HTR-8/SVneo (cell line): ENCODE data around the gene B3GALT6.
"Not testable (repeated sequence)": the region's sequence is repeated elsewhere in the genome, so short reads cannot be mapped to it uniquely, and the experiment has no call there.

Source experiments
- DNase-seq: peaks from one replicate; pipeline ENCODE4 v3.0.0; 2011; ENCODE audit warnings: low spot score, mixed read lengths; ENCODE audit not compliant: insufficient read length
- FAIRE-seq: peaks from 2 replicates; lab custom pipeline; 2011; peaks lifted over from hg19 to GRCh38; lab: Jason Lieb, UNC

B3GALT6 gene

DNA sequence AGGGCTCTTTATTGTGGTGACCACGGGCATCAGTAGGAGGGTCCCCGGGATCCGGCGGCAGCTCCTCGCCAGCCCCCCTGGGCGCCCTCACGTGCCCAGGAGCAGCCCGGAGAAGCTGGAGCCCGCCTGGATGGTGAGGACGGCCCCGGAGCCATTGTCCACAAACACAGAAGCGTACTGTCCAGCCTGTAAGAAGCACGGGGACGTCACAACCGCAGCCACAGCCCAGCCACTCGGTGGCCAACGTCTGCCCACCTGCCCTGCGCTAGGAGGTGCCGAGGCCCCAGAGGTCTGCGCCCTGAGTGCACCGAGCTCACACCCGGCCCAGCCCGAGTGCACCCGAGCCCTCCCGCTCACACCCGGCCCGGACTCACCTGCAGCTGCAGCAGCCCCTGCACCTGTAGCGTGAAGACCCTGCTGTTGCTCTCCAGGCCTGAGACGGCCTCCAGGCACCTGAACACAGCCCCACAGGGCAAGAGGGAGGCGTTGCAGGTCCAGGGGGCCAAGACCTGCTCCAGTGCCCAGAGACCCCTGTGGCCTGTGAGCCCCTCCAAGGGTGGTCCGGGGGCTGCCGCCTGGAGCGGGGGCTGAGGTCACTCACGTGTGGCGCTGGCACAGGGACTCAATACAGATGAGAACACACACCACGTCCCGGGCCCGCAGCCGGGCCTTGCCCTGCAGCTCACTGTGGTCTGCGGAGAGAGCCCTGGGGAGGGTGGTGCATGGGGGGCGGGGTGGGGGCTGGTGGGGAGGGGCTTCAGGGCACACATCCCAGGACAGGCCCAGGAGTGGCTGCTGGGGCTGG lies 10.6 kb downstream of the B3GALT6 start:
- FAIRE-seq = no peak
- DNase-seq = no peak

DNA sequence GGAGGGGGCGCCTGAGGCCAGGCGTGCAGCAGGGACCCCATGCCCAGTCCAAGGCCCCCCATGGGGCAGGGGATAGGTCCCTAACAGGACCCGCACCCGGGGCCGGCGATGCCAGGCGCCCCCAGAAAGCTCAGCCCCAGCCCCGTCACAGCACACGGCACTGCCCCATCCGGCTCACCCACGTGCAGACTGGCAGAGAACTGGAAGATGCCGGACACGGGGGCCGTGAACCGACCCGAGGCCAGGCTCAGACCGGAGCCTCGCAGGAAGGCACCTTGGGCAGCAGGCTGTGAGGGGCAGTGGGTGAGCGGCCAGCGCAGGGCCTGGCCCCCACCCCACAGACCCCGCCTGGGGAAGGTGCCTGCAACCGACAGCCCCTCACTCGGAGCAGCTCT lies 11.2 kb downstream of the B3GALT6 start:
- FAIRE-seq (no peak), DNase-seq (no peak)

DNA sequence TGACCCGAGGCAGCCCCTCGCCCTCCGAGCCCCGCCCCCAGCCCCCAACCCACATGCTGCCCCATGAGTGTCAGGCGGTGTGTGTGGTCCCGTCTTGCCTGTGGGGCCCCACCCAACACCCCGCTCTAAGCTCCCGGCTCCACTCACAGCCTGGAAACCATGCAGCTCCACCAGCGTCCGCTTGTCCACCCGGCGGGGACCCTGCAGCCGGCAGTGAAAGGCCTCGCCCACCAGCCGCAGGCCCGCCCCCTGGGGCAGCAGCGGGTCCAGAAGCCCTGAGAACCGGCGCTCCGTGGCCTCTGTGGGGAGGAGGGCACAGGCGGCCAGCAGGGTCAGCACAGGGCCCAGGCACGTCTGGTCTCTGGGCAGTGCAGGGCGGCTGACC lies 11.8 kb downstream of the B3GALT6 start:
- no peak for DNase-seq
- no peak for FAIRE-seq

DNA sequence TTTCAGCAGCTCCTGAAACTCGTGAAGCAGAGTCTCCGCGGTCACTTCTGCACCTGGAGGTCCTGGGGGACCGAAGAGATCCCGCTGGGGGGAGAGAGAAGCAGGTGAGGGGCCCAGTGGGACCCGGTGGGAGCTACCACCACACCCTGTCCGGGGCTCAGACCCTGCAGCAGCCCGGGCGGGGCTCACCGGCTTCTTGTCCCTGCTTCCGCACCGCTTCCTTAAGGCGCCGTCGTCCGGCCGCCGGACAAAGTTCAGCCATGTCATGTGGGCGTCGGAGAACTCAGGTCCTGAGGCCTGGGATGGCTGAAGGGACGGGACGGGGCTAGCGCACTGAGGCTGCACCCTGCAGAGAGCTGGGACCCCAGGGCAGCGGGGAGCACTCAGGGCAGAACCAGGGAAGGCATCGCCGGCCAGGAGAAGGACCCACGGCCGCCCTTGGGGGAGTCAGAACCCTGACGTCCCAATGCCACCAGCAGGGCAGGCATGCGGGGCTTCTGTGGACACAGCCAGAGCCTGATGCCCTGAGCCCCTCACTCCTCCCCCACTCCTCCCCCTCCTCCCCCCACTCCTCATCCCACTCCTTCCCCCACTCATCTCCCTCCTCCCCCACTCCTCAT lies 12.3 kb downstream of the B3GALT6 start:
- no peak for DNase-seq
- no peak for FAIRE-seq

DNA sequence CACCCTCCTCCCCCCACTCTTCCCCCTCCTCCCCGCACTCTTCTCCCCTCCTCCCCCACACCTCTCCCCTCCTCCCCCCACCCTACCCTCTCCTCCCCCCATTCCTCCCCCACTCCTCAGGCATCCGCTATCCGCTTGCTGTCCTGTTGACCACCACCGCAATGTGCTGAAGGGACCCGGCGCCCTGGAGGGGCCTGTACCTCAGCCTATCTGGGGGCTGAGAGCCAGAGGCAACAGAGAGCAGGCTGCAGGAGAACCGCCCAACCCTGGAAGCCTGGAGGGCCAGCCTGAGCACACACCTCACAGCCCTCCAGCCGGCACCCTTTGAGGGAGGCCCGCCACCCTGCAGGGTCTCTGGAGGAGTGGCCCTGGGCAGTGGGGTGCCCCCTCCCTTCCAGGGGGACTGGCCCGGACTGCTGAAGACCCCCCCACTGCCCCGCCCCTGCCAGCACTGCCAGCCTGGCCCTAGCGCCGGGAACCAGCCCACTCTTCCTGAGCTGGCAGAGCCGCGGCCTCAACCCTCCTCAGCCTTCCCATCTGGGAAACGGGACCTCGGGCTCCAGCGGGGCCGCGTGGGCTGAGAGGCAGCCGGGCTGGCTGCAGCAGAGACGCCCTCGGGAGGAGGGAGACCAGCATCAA lies 13.3 kb downstream of the B3GALT6 start:
- FAIRE-seq (no peak), DNase-seq (no peak)

DNA sequence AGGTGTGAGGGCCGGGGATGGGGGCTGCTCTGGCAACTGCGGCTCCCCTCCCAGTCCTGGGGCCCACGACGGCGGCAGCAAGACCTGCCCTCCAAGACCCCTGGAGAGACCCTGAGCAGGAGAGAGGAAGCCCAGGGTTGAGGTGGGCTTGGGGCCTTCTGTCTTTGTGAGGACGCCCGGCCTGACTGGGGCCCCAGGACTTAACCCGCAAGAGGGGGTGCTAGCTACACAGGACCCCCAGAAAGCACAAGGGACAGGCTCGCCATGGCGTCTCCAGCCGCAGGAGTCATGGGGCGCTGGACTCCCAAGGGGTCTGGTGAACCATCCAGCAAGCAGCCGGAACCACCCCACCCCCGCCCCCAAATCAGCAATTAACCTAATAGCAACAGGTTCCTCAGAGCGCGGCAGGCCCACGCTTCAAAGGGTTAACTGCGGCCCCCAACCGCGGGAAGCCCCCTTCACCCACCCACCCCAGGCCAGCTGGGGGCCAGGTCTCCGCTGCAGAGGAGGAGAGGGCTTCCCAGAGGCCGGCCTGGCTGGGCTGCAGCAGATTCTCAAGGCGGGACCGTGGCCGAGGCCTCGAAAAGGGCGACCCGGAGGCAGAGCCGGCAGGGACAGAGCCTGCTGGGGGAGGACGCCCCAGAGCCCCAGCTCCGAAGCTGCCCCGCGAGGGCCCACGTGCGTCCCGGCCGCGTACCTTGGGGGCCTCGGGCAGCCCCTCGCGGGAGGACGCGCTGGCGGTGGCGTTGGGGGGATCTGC lies 14.0 kb downstream of the B3GALT6 start:
- FAIRE-seq = no peak
- DNase-seq = no peak

DNA sequence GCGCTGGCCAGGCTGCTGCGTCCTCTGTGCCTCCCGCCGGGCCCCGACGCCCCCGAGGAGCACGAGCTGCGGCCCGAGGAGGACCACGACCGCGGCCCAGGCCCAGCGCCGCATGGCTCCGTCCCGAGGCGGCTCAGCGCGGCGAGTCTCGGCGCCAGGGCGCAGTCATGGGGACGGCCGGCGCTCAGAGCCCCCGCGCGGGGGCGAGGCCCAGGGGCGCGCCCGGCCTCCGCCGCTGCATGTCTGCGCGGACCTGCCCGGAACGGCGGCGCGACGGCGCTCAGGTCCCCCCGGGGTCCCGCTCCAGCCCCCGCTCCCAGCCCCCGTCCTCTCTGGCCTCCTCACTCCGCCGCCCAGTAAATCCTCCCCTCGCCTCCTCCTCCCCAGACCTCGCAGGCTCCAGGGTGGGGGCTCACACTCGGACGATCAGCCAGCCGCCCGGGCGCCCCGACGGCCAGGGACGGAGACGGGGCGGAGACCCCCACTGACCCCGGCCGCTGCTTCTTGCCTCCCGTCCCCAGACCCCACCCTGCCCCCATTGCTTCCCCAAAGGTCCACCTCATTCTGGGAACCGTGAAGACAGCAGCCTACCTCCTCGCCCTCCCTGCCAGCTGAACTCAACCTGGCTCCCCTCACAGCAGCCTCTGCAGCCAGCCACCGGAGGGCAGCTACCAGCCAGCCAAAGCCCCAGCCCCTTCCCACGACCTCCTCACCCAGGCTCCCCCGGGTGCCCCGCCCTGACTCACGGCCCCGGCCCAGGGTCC lies 14.7 kb downstream of the B3GALT6 start, which contains the start of gene C1QTNF12:
Gene C1QTNF12, minus strand, starts transcription at position 146 of the 764 bp plus-strand sequence. Its CDS starts 32 bp downstream, at position 114.
- FAIRE-seq (no peak), DNase-seq (no peak)

DNA sequence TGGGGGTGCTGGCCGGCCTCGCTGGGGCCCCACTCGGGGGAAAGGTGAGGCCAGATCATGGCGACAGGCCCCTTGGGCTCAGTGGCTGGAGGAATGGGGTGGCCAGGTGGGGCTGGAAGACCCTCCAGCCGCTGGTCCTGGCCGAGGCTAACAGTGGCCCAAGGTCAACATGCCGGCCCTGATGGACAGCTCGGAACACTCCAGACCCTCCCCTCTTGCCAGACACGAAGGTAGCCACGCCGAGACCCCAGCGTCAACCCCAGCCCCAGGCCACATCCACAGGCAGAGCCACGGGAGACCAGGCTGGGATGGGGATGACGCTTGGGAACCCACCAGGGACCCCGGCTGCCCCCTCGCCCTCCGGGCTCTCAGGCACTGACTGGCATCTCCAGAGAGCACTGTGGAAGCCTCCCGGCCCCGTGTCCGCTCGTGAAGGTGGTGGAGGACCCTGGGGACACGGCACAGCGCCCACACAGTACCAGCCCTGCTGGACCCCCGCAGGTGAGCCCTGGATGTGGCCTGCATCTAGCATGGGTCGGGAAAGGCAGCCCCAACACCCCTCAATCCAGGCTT lies 15.4 kb downstream of the B3GALT6 start:
- no peak for DNase-seq
- FAIRE-seq = no peak

DNA sequence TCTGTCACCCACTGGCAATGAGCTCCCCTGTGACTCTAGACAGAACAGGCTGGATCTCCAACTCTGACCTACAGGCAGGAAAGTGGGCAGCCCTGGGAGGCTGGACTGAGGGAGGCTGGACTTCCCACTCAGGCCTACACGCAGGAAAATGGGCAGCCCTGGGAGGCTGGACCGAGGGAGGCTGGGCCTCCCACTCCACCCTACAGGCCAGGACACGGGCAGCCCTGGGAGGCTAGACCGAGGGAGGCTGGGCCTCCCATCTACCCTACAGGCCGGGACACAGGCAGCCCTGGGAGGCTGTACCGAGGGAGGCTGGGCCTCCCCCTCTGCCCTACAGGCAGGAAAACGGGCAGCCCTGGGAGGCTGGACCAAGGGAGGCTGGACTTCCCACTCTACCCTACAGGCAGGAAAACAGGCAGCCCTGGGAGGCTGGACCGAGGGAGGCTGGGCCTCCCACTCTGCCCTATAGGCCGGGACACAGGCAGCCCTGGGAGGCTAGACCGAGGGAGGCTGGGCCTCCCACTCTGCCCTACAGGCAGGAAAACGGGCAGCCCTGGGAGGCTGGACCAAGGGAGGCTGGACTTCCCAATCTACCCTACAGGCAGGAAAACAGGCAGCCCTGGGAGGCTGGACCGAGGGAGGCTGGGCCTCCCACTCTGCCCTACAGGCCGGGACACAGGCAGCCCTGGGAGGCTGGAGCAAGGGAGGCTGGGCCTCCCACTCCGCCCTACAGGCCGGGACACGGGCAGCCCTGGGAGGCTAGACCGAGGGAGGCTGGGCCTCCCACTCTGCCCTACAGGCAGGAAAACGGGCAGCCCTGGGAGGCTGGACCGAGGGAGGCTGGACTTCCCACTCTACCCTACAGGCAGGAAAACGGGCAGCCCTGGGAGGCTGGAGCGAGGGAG lies 16.2 kb downstream of the B3GALT6 start:
- FAIRE-seq = peak; percentile 51
- DNase-seq = not testable (repeated sequence)

DNA sequence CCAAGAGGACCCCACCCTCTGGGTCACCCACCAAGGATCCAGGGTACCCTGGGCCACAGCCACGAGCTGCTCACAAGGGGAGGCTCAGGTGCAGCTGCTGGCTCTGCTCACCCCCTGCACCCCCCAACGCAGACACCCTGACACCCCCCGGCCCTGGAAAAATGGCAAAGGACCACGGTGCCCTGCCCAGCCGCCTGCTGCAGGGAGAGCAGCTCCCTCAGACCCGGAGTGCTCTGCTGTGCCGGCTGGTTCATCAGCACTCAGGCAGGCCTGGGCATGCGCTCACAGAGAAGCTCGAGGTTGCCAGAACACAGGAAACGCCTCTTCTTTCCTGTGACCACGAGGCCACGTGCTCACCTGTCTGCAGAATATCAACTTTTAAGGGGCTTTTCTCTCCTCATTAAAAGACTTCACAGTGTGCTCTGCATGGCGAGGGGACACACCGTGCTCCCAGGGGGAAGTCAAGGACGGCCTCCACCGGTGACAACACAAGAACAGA lies 18.8 kb downstream of the B3GALT6 start:
- FAIRE-seq (peak; percentile 20), DNase-seq (peak; percentile 33)

DNA sequence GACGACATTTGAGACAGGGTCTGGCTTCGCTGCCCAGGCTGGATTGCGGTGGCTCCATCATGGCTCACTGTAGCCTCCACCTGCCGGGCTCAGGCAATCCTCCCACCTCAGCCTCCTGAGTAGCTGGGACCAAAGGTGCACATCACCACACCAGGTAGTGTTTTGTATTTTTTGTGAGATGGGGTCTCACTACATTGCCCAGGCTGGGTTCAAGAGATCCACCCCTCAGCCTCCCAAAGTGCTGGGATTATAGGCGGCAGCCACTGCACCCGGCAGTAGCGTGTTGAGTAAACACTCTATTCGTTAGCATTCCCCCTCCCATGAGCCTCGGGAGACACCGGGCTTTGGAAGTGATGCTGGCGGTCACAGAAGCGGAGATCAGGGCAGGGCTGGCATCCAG lies 21.3 kb downstream of the B3GALT6 start:
- FAIRE-seq = no peak
- no peak for DNase-seq

DNA sequence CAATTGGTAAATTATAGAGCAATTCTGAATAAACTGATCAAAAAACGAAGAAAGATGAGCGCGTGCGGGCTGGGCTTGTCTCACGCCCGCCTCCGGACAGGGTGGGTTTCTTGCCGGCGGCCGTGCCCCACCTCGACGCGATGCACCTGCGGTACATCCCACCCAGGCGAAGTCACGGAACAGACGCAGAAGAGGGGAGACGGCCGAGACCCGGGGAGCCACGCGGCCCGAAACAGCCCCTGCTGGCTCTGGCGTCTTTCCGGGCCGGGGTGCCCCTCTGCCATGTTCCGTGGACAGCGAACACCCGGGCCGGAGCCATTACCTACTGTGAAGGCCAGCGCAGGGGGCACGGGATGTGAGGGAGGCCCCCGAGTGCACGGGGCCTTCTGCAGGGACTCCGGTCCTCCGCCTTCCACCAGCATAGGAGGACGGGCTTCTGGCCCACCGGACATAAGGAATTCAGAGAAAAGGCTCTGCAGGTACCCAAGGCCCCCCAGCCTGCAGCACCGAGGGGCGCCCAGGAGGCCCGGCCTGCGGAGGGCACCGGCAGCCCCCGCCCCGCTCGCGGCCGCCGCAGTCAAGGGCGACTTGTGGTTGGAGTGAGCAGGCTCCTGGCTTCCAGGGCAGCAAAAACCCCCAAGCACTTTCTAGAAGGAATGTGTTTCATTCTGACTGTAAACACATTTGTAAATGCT lies 22.1 kb downstream of the B3GALT6 start:
- FAIRE-seq (no peak), DNase-seq (no peak)

DNA sequence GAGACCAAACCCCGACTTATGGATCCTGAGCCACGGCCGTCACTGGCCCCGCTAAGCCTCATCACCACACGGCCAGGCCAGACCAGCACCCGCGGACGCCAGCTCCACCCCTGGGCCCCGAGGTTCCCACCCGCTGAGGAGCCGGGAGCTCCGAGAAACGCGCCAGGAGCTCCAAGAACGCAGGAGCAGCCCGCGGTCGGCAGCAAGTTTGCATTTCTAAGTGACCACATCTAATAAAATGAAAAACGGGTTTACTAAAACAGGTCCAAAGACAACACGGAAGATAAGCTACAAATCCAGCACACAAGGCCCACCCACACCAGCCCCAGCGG lies 22.6 kb downstream of the B3GALT6 start:
- no peak for FAIRE-seq
- no peak for DNase-seq

DNA sequence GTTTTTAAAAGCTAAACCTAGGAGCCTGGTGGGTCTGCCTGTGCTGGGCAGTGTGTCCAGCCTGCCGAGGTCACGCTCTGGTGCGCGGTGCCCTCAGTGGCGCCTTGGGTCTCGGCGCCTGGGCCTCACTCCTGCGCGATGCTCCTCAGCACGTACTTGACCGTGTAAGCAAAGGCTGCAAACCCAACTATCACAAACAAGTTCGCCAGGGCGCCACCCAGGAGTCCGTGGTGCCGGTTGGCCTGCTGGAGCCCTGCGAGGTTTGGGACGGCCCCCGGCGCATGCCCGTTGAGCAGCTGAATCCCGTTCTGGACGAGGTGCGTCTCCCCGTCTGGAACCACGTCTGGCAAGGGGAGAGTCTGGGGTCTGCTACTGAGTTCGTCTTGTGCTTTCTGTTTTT lies 23.0 kb downstream of the B3GALT6 start:
- no peak for FAIRE-seq
- no peak for DNase-seq

DNA sequence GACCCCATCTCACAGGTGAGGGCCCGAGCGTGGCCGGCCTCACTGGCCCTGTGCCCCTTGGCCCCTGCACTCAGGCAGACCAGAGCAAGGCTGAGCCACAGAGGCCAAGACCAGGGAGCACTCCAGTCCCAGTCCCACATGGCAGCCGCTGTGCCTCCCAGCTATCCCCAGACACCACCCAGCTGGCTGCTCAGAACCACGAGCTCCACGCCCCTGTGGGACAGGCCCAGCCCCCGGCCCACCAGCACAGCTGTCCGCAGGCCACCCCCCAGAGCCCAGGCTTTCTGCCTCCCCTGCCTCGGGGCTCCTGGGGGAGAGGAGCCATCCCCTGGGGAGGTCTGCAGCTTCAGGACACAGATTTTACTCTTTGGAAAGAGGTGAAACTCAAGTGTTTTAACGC lies 23.6 kb downstream of the B3GALT6 start:
- DNase-seq (no peak), FAIRE-seq (no peak)

DNA sequence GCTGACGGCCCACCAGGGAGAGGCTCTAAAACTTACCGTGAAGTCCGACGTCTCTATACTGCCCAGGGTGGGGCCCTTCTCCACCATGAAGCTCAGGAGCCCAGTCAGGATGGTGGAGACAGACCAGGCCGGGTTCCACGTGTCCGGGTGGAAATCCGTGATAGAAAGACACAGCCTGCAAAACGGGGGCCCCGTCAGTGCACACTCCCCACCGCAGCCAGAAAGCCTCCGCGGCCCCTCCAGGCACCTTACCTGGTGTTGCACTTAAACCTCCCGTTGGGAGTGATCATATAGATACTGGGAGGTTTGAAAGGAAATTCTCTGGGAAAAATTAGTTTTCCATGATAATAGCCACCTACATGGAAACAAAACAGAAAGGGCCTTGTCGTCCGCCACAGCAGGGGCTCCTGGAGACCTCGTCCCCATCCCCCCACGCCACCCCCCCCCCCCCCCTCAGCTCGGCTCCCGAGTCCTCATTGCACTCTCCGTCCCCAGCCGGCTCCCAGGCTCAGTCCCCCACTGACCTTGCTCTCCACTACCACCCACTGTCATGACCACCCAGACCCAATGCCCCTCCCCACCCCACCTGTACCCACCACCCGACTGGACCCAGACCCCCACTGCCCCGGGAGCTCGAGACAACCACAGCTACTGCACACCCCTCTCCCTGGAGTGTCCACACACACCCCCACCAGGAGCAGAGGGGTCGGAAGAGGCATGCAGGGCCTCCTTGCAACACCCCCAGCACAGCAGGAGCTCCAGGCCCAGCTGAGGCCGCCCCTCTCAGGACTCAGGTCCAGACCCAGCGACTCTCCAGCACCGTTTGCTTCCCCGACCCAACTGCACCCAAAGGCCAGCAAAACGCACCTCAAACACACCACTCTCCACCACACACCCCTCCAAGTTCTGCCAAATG lies 25.2 kb downstream of the B3GALT6 start:
- FAIRE-seq (no peak), DNase-seq (no peak)

DNA sequence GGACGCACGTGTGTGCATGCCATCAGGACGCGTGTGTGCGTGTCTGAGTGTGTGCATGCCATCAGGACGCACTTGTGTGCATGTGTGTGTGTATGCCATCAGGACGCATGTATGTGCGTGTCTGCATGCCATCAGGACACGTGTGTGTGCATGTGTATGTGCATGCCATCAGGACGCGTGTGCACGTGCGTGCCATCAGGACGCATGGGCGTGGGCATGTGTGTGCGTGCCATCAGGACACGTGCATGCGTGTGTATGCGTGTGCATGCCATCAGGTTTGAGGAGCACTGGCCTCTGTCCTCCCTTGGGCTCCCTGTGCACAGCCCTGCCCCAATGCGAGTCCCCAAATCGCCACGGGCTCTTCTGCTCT lies 27.1 kb downstream of the B3GALT6 start:
- FAIRE-seq = peak; percentile 98
- no peak for DNase-seq
